Astrocyte of the spinal cord (primary cell): ENCODE measurements around the gene GRIA3.

Source experiments
- DNase-seq: peaks from one replicate; pipeline ENCODE4 v3.0.0; 2011; ENCODE audit warnings: low read depth, low spot score
- H3K4me3 ChIP-seq: 2 replicates; pipeline ENCODE4 v1.5.1; 2011; ENCODE audit warnings: low read depth, mild to moderate bottlenecking, low read length, moderate library complexity
- CTCF ChIP-seq: IDR thresholded peaks from 2 replicates; pipeline ENCODE4 v1.5.1; 2012; ENCODE audit warnings: low read depth, mild to moderate bottlenecking, low read length, inconsistent platforms
- in situ Hi-C: cut with HindIII; loops from 2 replicates; pipeline ENCODE4 v1.10.0; 2017; ENCODE audit warnings: low sequenced_read_pairs

The GRIA3 gene

GRCh38 chrX:123324625-123325024, 140.5 kb downstream of the GRIA3 start:
- DNase-seq = no peak
- in situ Hi-C loops = no loop called here
- no peak overlapping the region for H3K4me3 ChIP-seq
- no peak for TF ChIP-seq CTCF

- in situ Hi-C loops = no loop called here
- DNase-seq = no peak
- no peak overlapping the region for H3K4me3 ChIP-seq
- no peak for TF ChIP-seq CTCF
These were observed 146.3 kb downstream of the GRIA3 start for GRCh38 chrX:123330229-123330942.

- in situ Hi-C loops = no loop called here
- DNase-seq = no peak
- TF ChIP-seq CTCF = no peak
- H3K4me3 ChIP-seq = no peak overlapping the region
These were observed 147.3 kb downstream of the GRIA3 start for GRCh38 chrX:123331349-123331748.

GRCh38 chrX:123331859-123332258, 147.8 kb downstream of the GRIA3 start:
- in situ Hi-C loops = no loop called here
- H3K4me3 ChIP-seq = no peak overlapping the region
- TF ChIP-seq CTCF = no peak
- DNase-seq = no peak

- no peak for DNase-seq
- no peak for TF ChIP-seq CTCF
- in situ Hi-C loops = no loop called here
- H3K4me3 ChIP-seq = no peak overlapping the region
These were observed 152.6 kb downstream of the GRIA3 start for GRCh38 chrX:123336666-123337065.

GRCh38 chrX:123337886-123338639, 154.0 kb downstream of the GRIA3 start:
- DNase-seq = no peak
- in situ Hi-C loops = no loop called here
- TF ChIP-seq CTCF = no peak
- H3K4me3 ChIP-seq = no peak overlapping the region
